EL (cell line): ENCODE results near the gene ATP6V0A4.
"Not testable (repeated sequence)": the region's sequence is repeated elsewhere in the genome, so short reads cannot be mapped to it uniquely, and the experiment has no call there.

ENCODE experiments used
- DNase-seq: peaks from one replicate; pipeline ENCODE4 v3.0.0-alpha.2; 2016

ATP6V0A4 gene

DNA sequence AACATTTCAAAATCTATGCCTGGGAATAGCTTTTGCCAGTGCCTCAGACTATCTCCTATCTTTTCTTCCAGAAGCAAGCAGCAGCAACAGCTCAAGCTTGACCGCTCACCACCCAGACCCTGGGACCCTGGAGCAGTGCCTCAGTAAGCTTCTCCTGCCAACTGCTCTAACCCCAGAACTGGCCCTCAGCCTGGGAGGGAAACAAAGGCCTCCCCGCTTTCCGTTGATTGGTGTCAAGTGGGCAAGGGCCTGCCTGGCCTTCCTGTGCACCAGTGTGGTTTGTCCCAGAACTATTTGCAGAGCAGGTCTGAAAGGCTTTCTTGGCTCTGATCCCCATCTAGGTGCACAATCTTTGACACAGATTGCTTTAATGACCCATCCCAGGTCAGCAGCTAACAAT, 3.3 kb upstream of the ATP6V0A4 start:
- DNase-seq = no peak

DNA sequence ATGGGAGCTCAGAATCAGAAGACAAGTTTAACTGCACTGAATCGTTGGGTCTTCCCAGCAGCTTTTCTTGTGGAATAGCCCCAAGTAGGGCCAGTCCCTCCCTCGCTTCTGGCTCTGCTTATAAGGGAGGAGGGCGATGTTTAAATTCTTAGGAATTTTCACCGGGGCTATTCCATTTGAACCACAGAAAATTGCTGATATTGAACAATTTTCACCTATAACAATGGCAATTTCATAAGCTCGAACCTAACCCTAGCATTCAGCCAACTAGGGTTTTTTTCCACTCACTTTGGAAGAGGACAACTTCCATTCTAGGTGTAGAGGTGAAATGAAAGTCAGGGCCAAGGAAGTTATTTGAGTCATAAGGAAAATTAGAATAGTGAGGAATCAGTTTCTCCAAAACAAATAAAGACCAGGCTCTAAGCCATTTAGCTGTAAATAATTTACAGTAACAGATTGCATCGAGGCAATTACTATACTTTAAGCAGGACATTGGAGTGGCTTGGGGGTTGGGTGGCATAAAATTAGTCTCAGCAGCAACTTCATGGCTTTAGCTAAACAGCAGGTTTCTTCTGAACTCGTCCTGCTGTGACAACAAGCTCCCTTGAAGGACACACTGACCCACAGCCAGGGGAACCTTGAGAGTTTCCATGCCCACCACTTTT, 1.5 kb upstream of the ATP6V0A4 start:
- DNase-seq = no peak

DNA sequence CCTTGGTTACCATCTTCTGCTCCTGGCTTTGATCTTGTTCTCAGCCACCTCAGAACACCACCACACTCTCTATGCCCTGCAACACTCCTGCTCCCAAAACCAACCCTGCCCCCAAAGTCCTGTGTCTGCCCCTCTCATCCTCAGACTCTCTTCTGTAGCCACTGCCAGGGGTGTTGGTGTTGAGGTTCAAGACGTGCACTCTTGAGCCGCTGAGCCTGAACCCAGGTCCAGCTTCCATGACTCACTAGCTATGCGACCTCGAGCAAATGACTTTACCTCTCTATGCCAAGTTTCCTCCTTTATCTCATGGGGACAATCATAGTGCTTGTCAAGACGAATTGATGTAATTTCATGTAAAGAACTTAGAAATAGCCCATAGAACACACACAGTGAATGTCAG, 840 bp upstream of the ATP6V0A4 start:
- no peak for DNase-seq

DNA sequence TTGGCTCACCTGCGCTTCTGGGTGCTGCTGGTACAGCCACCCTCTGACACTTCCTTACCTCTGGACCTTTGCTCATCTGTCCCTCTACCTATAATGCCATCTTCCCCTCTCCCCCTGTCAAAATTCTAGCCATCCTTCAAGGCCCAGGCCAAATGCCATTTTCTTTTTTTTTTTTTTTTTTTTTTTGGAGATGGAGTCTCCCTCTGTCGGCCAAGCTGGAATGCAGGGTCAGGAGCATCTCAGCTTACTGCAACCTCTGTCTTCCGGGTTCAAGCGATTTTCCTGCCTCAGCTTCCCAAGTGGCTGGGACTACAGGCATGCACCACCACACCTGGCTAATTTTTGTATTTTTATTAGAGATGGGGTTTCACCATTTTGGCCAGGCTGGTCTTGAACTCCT, 950 bp downstream of the ATP6V0A4 start:
- DNase-seq = not testable (repeated sequence)

DNA sequence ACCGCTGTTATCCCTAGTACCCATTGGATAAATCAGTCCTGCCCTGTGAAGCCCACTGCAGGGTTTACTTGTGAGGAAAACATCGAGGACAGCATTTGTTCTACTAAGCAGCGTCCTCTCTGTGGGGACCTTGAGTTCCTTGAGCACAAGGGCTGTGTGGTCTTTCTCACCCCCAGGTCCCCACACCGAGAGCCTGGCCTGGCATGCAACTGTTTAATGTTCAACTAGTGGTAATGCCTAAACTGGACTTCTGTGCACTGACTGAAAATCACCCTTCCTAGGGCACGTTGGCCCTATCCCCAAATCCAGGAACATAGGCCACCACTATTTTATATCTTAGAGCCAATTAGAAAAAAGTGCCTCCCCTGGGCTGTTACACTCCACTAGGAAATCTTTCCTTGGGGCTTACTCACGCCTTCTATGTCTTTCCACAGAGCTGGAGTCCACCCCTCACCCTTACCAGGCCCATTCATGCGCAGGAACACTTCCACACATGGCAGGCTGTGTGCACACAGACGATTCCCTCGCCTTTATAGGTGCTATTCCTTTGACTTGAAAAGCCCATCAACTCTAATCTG, 1.9 kb downstream of the ATP6V0A4 start:
- DNase-seq = no peak

DNA sequence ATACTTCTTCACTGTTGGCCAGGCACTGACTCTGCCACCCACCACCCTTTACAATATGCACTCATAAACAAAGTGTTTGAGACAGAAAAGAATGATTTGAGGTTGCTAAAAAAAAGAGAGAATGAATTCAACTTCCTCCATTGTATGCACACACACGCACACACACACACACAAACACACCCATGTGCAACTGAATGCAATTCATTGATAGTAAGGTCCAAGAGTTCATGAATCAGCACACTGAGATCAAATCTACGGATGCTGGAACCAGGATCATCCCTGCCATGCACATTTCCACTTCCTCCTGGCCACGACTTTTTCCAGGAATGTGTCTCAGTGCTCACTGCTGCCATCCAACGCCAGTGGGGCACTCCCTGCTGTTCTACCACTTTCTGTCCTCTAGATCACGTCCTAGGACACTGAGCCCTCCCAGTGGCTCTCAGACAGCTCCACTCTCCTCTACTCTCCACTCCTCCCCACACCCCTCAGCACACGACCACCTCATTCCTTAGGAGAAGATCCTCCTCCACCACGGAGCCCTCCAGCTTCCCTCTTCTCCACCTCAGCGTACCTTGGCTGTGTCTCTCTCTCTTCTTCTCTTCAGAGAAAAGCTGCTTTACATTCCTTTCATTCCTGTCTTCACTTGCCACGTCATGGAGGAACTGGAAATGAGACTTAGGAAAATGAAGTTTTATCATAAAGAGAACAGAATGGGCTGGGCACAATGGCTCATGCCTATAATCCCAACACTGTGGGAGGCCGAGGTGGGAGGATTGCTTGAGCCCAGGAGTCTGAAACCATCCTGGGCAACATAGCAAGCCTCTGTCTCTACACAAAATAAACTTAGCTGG, 12.2 kb downstream of the ATP6V0A4 start:
- peak; percentile 71 for DNase-seq

DNA sequence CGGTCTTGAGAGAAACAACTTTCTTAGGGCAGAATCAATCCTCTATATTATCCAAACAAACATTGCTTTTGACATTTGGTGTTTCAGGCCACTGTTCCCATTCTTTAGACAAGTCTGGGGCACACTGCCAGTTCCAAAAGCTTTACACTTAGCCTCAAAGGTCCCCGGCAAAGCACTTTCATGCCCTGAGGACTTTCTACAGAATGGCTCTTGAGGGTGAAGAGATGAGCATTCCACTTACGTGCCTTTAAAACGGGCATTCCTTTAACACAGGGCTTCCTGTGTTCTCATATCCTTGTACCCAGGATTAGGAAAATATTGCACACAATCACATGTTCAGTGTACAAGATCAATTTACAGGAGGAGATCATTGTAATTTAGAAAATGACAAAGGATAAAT, 13.3 kb downstream of the ATP6V0A4 start:
- peak; percentile 62 for DNase-seq

DNA sequence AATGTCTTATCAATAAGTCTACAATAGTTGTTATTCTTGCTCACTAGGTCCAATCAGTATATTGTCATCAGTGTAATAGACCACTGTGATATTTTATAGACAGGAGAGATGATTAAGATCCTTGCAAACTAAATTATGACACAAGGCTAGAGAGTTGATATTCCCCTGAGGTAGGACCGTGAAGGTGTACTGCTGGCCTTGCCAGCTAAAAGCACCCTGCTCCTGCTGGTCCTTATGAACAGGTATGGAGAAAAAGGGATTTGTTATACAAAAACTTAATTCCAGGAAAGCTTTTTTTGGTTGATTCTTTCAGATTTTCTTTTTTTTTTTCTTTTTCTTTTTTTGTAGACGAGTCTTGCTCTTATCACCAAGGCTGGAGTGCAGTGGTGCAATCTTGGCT, 17.0 kb downstream of the ATP6V0A4 start:
- no peak for DNase-seq

DNA sequence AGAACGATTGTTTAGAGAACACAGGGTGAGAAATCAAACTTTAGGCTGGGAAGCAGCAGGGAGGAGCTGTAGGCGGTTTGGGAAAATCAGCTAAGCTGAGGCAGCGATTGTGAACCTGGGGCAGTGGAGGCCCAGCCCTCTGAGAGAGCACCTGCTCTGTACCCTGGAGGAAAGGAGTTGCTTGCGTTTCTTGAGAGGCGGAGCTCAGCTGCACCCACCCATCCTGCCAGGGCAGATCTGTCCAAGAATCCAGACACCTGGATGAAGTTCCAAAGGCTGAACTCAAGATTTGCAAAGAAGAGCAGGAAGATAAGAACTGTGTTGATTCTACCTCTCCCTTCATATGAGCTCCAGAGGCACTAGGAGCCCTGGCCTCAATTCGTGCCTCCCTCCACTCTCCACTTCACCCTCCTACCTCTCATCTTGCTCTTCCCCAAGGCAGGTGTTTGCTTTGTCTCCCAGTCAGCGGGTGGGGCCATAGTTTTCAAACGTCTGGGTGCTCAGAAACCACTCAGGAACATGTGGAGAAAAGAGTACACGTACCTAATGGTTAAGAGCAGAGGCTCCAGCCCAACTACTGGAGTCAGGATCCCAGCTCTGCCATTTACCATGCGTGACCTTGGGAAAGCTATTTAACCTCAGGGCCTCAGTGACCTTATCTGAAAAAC, 21.7 kb downstream of the ATP6V0A4 start:
- DNase-seq = no peak

DNA sequence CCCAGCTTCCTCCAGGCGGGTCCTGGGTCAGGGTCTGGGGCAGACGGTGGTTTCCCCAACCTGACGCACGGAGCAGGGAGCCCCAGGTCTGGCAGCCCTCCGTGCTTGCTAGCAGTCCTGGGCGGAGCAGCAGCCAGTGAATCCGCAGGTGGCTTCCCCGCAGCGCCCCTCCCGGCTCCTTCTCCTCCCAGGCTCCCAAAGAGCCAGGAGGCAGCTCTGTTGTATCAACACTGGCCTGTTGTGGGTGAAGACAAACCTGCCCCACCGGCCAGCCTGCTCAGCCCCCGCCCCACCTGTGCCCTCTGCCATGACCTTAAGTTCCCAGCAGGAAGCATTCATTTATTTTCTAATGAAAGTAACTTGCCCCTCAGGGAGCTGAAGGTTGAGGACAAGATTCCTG, 24.2 kb downstream of the ATP6V0A4 start:
- DNase-seq = no peak

DNA sequence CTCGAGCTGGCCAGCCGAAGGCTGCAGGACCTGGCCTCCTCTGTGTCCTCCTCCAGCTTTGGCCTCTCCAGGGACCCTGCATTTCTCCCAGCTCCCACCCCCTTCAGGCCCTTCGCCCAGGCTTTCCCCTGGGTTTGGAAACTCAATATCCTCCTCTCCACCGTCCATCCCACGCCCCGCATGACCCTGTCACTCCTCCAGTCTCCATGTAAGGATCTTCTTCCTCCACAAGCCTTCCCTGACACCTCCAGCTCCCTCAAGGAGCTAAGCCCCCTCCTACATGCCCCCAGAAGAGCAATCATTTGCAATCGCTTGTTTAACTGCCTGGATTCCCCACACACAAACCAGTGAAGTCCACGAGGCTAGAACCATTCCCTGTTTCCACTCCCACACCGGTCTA, 24.8 kb downstream of the ATP6V0A4 start:
- DNase-seq = no peak

DNA sequence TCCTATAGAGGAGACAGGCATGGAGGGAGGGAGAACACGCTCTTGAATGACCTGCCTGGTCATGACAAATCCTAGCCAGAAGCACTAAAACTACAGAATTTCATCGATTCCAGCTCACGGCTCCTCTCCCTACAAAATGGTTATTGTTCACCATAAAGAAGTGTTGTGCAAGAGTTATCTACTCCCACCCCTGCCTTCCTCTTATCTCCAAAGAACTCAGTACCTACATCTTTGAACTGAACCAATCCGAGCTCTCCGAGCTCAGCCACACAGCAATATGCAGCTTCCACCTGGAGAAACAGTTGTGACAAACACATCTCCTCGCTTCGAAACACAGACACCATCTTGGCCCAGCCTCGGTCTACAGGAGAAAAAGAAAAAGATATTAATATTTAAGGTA, 27.1 kb downstream of the ATP6V0A4 start:
- no peak for DNase-seq

DNA sequence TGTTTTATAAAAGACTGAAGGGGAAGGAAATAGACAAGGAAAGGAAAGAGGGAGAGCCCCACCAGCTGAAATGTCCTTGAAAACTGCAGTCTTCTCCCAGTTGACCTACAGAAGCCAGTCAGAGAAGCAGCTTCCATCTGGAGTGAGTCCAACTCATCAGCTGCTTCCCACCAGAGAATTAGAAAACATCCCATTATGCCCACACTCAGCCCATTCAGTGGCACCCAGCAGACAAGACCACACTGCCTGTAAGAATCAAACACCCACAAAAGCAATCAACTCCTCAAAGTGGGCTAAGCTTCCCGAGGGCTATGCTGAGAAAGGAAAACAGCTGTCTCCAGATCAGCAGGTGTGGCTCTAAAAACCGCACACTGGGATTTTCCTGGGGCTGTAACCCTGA, 29.8 kb downstream of the ATP6V0A4 start:
- DNase-seq = no peak

DNA sequence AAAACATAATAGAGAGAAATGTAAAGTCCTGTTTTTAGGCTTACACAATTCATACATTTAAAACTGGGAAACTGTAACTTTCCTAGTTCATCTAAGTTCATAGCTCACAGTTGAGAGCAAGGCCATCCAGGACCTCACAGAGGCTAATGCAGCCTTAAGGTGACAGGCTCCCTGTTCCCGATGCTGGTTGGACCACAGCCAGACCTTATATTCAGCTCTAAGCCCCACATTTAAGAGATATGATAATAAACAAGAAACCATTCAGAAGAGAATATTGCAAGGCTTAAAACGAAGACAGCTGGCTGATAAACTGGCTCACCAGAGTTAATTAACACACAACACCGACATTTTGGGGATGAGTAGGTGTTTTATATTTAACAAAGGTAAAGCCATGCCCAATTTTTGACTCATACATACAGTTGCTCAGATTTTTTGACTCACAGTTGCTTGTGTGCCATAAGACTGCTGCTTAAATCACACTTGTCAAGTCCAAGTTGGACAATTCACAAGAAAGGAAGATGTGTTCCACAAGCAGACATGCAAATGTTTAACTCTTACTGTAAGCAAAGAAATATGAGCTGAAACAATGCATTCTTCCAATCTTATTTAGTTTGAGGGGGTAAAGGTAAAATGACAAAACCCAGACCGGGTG, 41.3 kb downstream of the ATP6V0A4 start:
- no peak for DNase-seq

DNA sequence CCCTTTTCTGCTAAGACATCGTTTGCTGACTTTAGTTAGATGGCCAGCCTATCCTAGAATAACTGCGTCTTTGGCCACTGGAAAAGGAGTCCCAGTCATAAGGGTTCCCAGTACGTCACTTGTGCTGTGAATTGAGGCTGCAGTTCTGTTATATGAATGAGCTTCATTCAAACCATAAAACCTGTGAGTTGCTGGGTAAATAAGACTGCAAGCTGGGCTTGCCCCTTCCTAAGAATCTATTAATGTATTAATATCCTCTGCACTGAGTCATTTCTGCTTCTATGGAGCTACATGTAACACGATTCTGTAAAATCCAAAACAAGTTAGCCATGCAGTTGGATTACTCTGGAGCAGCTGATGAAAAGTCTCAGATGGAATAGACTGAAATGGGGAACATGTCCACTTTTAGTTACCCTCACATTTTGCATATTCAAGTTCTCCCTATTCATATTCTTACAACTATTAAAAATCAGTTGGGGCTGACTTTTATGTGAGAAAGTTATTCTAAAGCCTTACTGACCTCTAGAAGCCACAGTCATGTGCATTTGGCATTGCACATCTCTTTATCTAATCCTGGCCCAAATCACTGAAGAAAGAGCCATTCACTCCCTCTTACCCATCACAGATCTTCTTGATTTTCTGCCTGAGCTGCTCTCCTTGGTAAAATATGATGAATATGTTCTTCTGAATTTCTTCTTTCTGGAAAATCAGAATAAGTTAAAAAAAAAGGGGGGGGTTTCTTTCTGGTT, 42.0 kb downstream of the ATP6V0A4 start:
- no peak for DNase-seq

DNA sequence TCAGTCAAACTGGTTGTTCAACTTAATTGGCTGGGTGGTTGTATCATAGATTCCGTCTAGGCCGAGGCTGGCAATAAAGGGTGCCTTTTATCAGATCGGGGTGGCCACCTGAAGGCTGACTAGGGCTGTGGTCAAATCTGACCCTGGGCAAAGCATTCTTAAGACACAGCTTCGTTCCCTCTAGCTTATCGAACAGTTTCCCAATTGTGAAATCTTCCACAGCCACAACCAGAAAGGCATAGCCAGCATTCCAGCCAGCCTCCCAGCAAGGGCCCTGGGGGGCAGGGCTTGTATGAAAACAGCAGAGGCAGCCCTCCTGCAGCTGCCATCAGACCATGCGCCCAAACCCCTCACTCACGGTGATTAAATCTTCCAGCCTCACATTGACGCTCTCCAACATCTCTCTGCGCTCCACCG, 42.7 kb downstream of the ATP6V0A4 start:
- DNase-seq = peak; percentile 20

DNA sequence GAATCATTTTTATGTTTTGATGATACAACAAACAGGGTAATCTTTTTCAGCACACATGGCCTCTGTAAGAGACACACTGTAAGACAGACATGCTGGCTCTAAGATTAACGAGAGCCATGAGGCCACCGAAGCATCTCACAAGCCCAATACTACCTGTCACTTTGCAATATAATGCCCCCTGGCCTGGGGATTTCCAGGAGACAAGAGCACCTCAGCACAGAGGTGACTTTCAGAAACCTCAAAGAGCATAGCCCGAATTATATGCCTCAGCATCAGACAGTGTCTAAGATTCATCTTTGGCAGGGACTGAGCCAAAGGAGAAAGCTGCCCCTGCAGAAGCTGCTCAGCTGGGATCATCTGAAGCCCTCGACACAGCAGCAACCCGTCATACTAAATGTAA, 44.4 kb downstream of the ATP6V0A4 start:
- DNase-seq = no peak

DNA sequence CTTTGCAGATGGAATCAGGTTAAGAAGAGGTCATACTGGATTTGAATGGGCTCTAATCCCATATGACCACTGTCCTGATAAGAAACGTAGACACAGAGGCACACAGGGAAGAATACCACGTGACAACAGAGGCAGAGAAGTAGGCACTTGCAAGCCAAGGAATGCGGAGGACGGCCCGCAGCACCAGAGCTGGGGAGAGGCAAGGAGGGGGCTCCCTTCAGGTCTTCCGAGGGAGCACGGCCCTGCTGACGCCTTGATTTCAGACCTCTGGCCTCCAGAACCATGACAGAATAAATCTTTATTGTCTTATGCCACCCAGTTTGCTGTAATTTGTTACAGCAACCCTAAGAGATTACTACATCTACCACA, 44.9 kb downstream of the ATP6V0A4 start:
- DNase-seq = no peak

DNA sequence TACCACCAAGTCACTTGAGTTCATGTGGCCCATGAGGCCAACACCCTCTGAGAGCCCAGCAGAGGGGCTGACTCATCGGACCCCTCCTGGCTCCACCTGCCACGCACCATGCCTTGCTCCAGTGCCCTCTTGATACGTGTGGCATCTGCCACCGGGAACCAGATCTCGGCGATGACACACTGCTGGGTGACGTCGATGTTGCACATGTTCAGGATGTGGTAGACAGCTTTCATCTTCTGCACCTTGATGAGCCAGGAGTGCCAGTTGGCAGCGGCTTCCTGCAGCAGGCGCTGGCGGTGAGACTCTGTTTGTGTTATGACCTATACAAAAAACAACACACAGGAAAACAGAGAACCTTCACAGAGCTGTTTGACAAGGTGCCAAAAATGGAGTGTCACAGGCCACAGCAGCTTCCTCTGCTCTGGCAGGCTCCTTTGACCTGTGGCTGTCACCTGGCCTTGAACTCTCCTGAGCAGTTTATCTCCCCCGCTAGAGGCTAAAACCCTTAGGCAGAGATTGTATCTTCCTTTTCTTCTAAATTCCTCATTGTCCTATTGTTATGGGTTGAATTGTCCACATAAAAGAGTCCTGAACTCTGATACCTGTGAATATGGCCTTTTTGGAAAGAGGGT, 45.4 kb downstream of the ATP6V0A4 start:
- peak; percentile 2 for DNase-seq

DNA sequence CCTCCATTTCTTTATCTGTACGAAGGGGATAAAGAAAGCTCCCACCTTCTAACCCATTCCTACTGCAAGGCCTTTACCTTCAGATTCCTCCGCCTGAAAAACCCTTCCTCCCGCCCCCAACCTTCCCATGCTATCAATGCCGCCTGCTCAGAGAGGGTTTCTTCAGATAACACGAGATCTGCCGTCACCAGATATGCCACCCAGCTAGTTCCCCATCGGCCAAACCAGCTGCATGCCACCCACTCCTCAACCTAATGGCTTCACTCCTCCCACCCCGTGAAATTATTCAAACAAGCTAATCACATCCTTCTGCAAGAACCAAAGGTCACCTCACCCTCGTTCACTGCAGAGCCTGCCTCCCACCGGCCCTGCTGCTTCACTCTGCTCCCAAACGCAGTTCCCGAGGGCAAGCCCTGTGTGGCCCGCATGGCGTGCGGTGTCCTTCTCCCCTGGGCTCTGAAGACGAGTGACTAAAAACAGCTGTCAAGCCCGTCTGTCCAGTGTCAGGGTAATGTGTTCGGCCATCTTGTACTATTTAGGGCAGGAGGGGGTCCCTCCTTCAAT, 47.0 kb downstream of the ATP6V0A4 start:
- DNase-seq = no peak

DNA sequence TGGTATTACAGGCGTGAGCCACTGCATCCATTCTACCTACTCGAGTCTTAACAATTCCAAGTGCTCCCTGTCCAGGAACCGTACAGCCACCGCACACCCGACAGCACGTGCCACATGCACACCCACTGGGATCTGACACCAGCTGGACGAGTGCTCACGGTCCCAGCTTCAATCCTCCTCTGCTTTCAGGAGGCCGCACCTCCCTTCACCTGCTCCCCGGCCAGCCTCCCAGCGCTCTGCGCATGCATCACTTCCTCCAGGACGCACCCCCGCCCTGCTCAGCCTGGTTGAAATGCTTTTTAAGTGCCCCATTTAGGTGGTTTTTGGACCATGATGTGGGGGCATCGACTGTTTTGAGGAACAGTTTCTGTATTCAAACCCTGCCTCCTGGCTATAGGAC, 47.5 kb downstream of the ATP6V0A4 start:
- DNase-seq = no peak

DNA sequence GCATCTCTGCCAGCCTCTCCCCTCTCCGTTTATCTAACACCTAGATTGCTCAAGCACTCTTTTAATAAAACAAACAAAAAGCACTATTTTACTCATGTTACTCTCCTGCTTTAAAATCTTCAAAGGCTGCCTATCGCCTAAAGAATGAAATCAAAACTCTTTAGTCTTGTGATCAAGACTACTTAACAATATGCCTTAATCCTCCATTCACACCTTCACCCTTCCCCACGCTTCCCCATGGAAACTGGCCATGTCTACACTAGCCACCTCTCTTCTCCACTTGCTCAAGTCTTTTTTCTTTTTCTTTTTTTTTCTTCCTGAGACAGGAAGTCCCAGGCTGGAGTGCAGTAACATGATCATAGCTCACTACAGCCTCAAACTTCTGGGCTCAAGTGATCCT, 48.0 kb downstream of the ATP6V0A4 start:
- DNase-seq = no peak
